Astrocyte (in vitro differentiated cells and primary cell): ENCODE results near the gene RAD51. TPM values are rescaled to one million over a fixed set of nuclear protein-coding genes. Genes with fewer than 3 reads are reported as not detected.

Source experiments
- DNase-seq: peaks from one replicate; pipeline ENCODE4 v3.0.0-alpha.2; 2010; ENCODE audit warnings: low read depth
- FAIRE-seq: peaks from 2 replicates; lab custom pipeline; 2011; peaks lifted over from hg19 to GRCh38; lab: Jason Lieb, UNC
- H2AFZ ChIP-seq: 2 replicates; pipeline ENCODE4 v1.6.0; 2012; ENCODE audit warnings: low read depth, low read length, inconsistent platforms
- H3K27ac ChIP-seq: 2 replicates; pipeline ENCODE4 v1.5.1; 2011; ENCODE audit warnings: low read depth, low read length, inconsistent platforms
- H3K27me3 ChIP-seq: 2 replicates; pipeline ENCODE4 v1.6.0; 2011; ENCODE audit warnings: low read length, inconsistent platforms; ENCODE audit not compliant: insufficient read depth
- H3K36me3 ChIP-seq: 2 replicates; pipeline ENCODE4 v1.5.1; 2011; ENCODE audit warnings: low read length, inconsistent platforms; ENCODE audit not compliant: insufficient read depth
- H3K4me1 ChIP-seq: 2 replicates; pipeline ENCODE4 v1.5.1; 2011; ENCODE audit warnings: low read length, inconsistent platforms; ENCODE audit not compliant: insufficient read depth
- H3K4me2 ChIP-seq: 2 replicates; pipeline ENCODE4 v1.6.0; 2012; ENCODE audit warnings: low read length, inconsistent platforms
- H3K4me3 ChIP-seq: 2 replicates; pipeline ENCODE4 v1.5.1; 2011; ENCODE audit warnings: low read depth, mild to moderate bottlenecking, low read length, inconsistent platforms; ENCODE audit not compliant: insufficient read depth
- H3K79me2 ChIP-seq: 2 replicates; pipeline ENCODE4 v1.6.0; 2012; ENCODE audit warnings: mild to moderate bottlenecking, low read length, inconsistent platforms; ENCODE audit not compliant: insufficient read depth
- H3K9ac ChIP-seq: 2 replicates; pipeline ENCODE4 v1.6.0; 2012; ENCODE audit warnings: mild to moderate bottlenecking, low read length, inconsistent platforms
- H3K9me3 ChIP-seq: 2 replicates; pipeline ENCODE4 v1.5.1; 2012; ENCODE audit warnings: low read depth, mild to moderate bottlenecking, low read length, inconsistent platforms; ENCODE audit not compliant: insufficient read depth
- H4K20me1 ChIP-seq: 2 replicates; pipeline ENCODE4 v1.6.0; 2012; ENCODE audit warnings: low read length, inconsistent platforms; ENCODE audit not compliant: insufficient read depth
- H3K27ac Mint-ChIP-seq: one replicate; pipeline ENCODE4 v1.8.0; 2021; ENCODE audit warnings: mild to moderate bottlenecking, mixed read lengths; ENCODE audit not compliant: unreplicated experiment
- H3K27me3 Mint-ChIP-seq: one replicate; pipeline ENCODE4 v1.8.0; 2021; ENCODE audit warnings: low read depth, mixed read lengths; ENCODE audit not compliant: unreplicated experiment
- H3K36me3 Mint-ChIP-seq: one replicate; pipeline ENCODE4 v1.8.0; 2021; ENCODE audit warnings: low read depth, mixed read lengths; ENCODE audit not compliant: unreplicated experiment
- H3K4me1 Mint-ChIP-seq: one replicate; pipeline ENCODE4 v1.8.0; 2021; ENCODE audit warnings: low read depth, mixed read lengths; ENCODE audit not compliant: unreplicated experiment
- H3K4me3 Mint-ChIP-seq: one replicate; pipeline ENCODE4 v1.8.0; 2021; ENCODE audit warnings: mild to moderate bottlenecking, moderate library complexity, mixed read lengths; ENCODE audit not compliant: unreplicated experiment
- H3K9me3 Mint-ChIP-seq: one replicate; pipeline ENCODE4 v1.8.0; 2021; ENCODE audit warnings: mild to moderate bottlenecking, mixed read lengths; ENCODE audit not compliant: unreplicated experiment
- CTCF ChIP-seq: IDR thresholded peaks from 2 replicates; pipeline ENCODE4 v1.5.1; 2011; ENCODE audit warnings: low read depth, mild to moderate bottlenecking, inconsistent platforms, low read length, moderate library complexity; ENCODE audit not compliant: insufficient read depth
- EZH2 ChIP-seq: IDR thresholded peaks from 2 replicates; pipeline ENCODE4 v1.6.1; 2012; ENCODE audit warnings: mild to moderate bottlenecking, low read length, inconsistent platforms; ENCODE audit not compliant: insufficient read depth
- total RNA-seq: library from RNA; stranded (reverse); gene quantifications from 2 replicates; pipeline ENCODE4 v1.2.1, GENCODE V29; 2021

Gene RAD51
- total RNA-seq, 1 donor from 2014 or later, result 3.6 TPM

- H3K9ac ChIP-seq, result no peak overlapping the region
- peaks cover under 1% of the 10 kb centered on the region for H3K4me1 Mint-ChIP-seq
- no peaks in the 10 kb centered on the region for H3K9me3 ChIP-seq
- H3K36me3 Mint-ChIP-seq, result no peaks in the 10 kb centered on the region
- TF ChIP-seq EZH2 (no peak), CTCF (no peak)
- no peaks in the 10 kb centered on the region for H3K27me3 ChIP-seq
- no peaks in the 10 kb centered on the region for H3K36me3 ChIP-seq
- H3K4me3 ChIP-seq, result no peak overlapping the region
- DNase-seq (no peak), FAIRE-seq (no peak)
- no peak overlapping the region for H3K27ac Mint-ChIP-seq
- peaks cover 16% of the 10 kb centered on the region for H3K4me1 ChIP-seq
- H3K79me2 ChIP-seq, result peaks cover under 1% of the 10 kb centered on the region
- no peak overlapping the region for H3K4me3 Mint-ChIP-seq
- no peaks in the 10 kb centered on the region for H3K27me3 Mint-ChIP-seq
- H3K27ac ChIP-seq, result no peak overlapping the region
- H3K9me3 Mint-ChIP-seq, result no peaks in the 10 kb centered on the region
- no peak overlapping the region for H3K4me2 ChIP-seq
- H2AFZ ChIP-seq, result no peak overlapping the region
- H4K20me1 ChIP-seq, result peaks cover 3% of the 10 kb centered on the region
Measured at GRCh38 chr15:40759961-40760360, 65.0 kb downstream of the RAD51 start.

DNA sequence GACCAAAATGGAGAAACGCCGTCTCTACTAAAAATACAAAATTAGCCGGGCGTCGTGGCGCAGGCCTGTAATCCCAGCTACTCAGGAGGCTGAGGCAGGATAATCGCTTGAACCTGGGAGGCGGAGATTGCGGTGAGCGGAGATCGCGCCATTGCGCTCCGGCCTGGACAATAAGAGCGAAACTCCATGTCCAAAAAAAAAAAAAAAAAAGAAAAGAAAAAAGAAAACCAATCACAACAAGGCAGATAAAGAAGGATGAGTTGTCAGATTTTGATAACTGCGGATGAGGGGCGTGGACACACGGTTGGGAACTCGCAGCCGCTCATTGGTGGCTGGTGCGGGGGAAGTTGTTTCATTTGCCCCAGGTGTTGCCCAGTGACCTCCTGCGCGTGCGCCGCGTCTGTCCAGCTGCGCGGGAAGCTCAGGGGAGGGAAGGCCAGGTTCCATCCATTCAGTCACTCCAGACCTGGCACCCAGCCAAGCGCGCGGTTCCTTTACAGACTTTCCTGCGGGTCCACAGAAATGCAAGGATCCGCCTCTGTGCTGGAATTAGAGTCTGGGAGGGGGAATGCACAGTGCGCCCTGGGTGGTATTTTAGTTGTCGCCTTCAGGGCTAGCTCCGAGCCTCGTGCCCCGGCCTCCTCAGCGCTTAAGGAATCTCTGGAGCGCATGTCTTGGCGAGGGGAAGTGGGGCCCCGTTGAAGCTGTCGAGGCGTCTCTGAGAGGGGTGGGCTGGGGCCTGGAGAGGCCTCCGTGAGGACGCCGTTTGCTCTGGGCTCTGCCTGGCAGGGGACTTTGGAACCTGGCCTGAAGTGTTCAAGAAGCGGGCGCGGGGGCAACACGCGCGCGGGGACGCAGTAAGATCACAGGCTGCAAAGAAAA, 68.2 kb downstream of the RAD51 start:
- Histone ChIP-seq H3K4me2 (peak overlapping the region; percentile 95), H3K4me3 (peak overlapping the region; percentile 52), H3K27ac (no peak overlapping the region), H4K20me1 (peaks cover 22% of the 10 kb centered on the region), H3K9me3 (no peaks in the 10 kb centered on the region), H3K4me1 (peaks cover 38% of the 10 kb centered on the region), H3K27me3 (no peaks in the 10 kb centered on the region), H3K36me3 (no peaks in the 10 kb centered on the region), H3K79me2 (no peaks in the 10 kb centered on the region), H3K9ac (peak overlapping the region; percentile 59), H2AFZ (peak overlapping the region; percentile 58)
- Mint-ChIP-seq H3K4me1 (peaks cover 13% of the 10 kb centered on the region), H3K27ac (no peak overlapping the region), H3K4me3 (peak overlapping the region; percentile 76), H3K27me3 (no peaks in the 10 kb centered on the region), H3K9me3 (no peaks in the 10 kb centered on the region), H3K36me3 (no peaks in the 10 kb centered on the region)
- TF ChIP-seq EZH2 (no peak), CTCF (no peak)
- DNase-seq (peak; percentile 35), FAIRE-seq (no peak)
